CD4-positive, alpha-beta T cell treated with Interferon alpha-2 for 1 hour (primary cell): ENCODE results near the gene FASTKD2.

Source experiments
- DNase-seq, 2 donors: peaks; one replicate each; pipeline ENCODE4 v3.0.0-alpha.2; 2020 to 2022

FASTKD2 gene

GRCh38 chr2:206840999-206841398 is 75.6 kb downstream of the FASTKD2 start:
- DNase-seq, result no peak
